ENCODE data around the gene DYNLL1. TPM values are rescaled to one million over a fixed set of nuclear protein-coding genes. Genes with fewer than 3 reads are reported as not detected.

The DYNLL1 gene
- total and polyA plus RNA-seq, 2 donors (not counting 1 experiment from before 2014, with no cell fraction given) = 289 to 616 TPM

GRCh38 chr12:120453060-120453750 lies 42.7 kb upstream of the DYNLL1 start:
- Histone ChIP-seq H3K4me3 (replicated peaks in 1 of 4; ENCODE audit: control extremely low read depth in 1 of 4, insufficient read depth in 1 of 4, low read depth in 3 of 4, low read length in 4 of 4) (no peak overlapping the region), H4K20me1 (ENCODE audit: control insufficient read depth, extremely low read depth, insufficient read depth, low read length) (no peaks in the 10 kb centered on the region), H3K9ac (ENCODE audit: insufficient read depth, low read length) (no peak overlapping the region), H3K36me3 (ENCODE audit: control insufficient read depth, insufficient read depth, low read length) (peaks cover 9% of the 10 kb centered on the region), H3K9me3 (ENCODE audit: control insufficient read depth, insufficient read depth, low read depth, low read length) (no peaks in the 10 kb centered on the region), H3K4me2 (ENCODE audit: extremely low read depth, insufficient read depth, low read length) (no peak overlapping the region), H3K27me3 (ENCODE audit: control insufficient read depth, insufficient read depth, low read length) (no peaks in the 10 kb centered on the region), H2AFZ (ENCODE audit: low read length) (no peak overlapping the region), H3K4me1 (ENCODE audit: control insufficient read depth, extremely low read depth, insufficient read depth, low read length) (no peaks in the 10 kb centered on the region), H3K79me2 (ENCODE audit: control insufficient read depth, insufficient read depth, low read length) (peaks cover 5% of the 10 kb centered on the region), H3K27ac (ENCODE audit: insufficient read depth, low read length) (no peak overlapping the region)
- TF ChIP-seq, protein P1, sequence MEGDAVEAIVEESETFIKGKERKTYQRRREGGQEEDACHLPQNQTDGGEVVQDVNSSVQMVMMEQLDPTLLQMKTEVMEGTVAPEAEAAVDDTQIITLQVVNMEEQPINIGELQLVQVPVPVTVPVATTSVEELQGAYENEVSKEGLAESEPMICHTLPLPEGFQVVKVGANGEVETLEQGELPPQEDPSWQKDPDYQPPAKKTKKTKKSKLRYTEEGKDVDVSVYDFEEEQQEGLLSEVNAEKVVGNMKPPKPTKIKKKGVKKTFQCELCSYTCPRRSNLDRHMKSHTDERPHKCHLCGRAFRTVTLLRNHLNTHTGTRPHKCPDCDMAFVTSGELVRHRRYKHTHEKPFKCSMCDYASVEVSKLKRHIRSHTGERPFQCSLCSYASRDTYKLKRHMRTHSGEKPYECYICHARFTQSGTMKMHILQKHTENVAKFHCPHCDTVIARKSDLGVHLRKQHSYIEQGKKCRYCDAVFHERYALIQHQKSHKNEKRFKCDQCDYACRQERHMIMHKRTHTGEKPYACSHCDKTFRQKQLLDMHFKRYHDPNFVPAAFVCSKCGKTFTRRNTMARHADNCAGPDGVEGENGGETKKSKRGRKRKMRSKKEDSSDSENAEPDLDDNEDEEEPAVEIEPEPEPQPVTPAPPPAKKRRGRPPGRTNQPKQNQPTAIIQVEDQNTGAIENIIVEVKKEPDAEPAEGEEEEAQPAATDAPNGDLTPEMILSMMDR (conservative IDR thresholded peaks at IDR 0.05 in 1 of 2, IDR thresholded peaks at IDR 0.05 in 1 of 2; ENCODE audit: low read depth in 1 of 2, low read length in 2 of 2) = no peak
- TF ChIP-seq EZH2 (IDR thresholded peaks at IDR 0.05; ENCODE audit: low read length, missing control alignments) = no peak
- no peak for DNase-seq (ENCODE audit: low read depth in 2 of 2)

DNA sequence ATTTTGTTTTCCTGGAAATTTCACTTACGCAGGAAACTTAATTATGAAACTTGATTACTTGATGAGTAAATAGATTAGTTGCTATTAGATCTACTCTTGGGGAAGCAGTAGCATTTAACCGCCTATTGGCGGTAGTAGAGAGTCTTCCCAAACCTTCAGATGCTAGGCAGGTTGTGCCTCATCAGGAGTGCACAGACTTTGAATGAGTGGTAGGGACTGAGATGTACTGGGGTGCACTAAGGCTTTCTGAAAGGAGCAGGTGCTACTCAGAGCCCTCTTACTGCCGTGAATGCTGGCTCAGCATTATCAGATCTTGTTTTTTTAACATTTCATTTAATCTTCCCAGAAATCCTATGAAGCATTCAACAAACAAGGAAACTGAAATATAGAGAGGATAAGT lies 41.9 kb upstream of the DYNLL1 start:
- Histone ChIP-seq H4K20me1 (ENCODE audit: control insufficient read depth, extremely low read depth, insufficient read depth, low read length) (no peaks in the 10 kb centered on the region), H2AFZ (ENCODE audit: low read length) (no peak overlapping the region), H3K27ac (ENCODE audit: insufficient read depth, low read length) (no peak overlapping the region), H3K9me3 (ENCODE audit: control insufficient read depth, insufficient read depth, low read depth, low read length) (no peaks in the 10 kb centered on the region), H3K4me1 (ENCODE audit: control insufficient read depth, extremely low read depth, insufficient read depth, low read length) (no peaks in the 10 kb centered on the region), H3K36me3 (ENCODE audit: control insufficient read depth, insufficient read depth, low read length) (peaks cover 8% of the 10 kb centered on the region), H3K4me2 (ENCODE audit: extremely low read depth, insufficient read depth, low read length) (no peak overlapping the region), H3K9ac (ENCODE audit: insufficient read depth, low read length) (no peak overlapping the region), H3K27me3 (ENCODE audit: control insufficient read depth, insufficient read depth, low read length) (no peaks in the 10 kb centered on the region), H3K79me2 (ENCODE audit: control insufficient read depth, insufficient read depth, low read length) (peaks cover 5% of the 10 kb centered on the region), H3K4me3 (replicated peaks in 1 of 4; ENCODE audit: control extremely low read depth in 1 of 4, insufficient read depth in 1 of 4, low read depth in 3 of 4, low read length in 4 of 4) (no peak overlapping the region)
- TF ChIP-seq, protein P1 (conservative IDR thresholded peaks at IDR 0.05 in 1 of 2, IDR thresholded peaks at IDR 0.05 in 1 of 2; ENCODE audit: low read depth in 1 of 2, low read length in 2 of 2) = peak; percentile 43 to 74
- TF ChIP-seq EZH2 (IDR thresholded peaks at IDR 0.05; ENCODE audit: low read length, missing control alignments) = no peak
- peak; percentile 16 to 19 for DNase-seq (ENCODE audit: low read depth in 2 of 2)

- no peak overlapping the region for H2AFZ ChIP-seq (ENCODE audit: low read length)
- H3K27me3 ChIP-seq (ENCODE audit: control insufficient read depth, insufficient read depth, low read length) = no peaks in the 10 kb centered on the region
- DNase-seq (ENCODE audit: low read depth in 2 of 2) = no peak
- no peaks in the 10 kb centered on the region for H3K9me3 ChIP-seq (ENCODE audit: control insufficient read depth, insufficient read depth, low read depth, low read length)
- TF ChIP-seq, protein P1 (conservative IDR thresholded peaks at IDR 0.05 in 1 of 2, IDR thresholded peaks at IDR 0.05 in 1 of 2; ENCODE audit: low read depth in 1 of 2, low read length in 2 of 2) = no peak
- no peak for TF ChIP-seq EZH2 (IDR thresholded peaks at IDR 0.05; ENCODE audit: low read length, missing control alignments)
- no peak overlapping the region for H3K4me2 ChIP-seq (ENCODE audit: extremely low read depth, insufficient read depth, low read length)
- H3K36me3 ChIP-seq (ENCODE audit: control insufficient read depth, insufficient read depth, low read length) = peaks cover 6% of the 10 kb centered on the region
- H3K4me3 ChIP-seq (replicated peaks in 1 of 4; ENCODE audit: control extremely low read depth in 1 of 4, insufficient read depth in 1 of 4, low read depth in 3 of 4, low read length in 4 of 4) = no peak overlapping the region
- H3K27ac ChIP-seq (ENCODE audit: insufficient read depth, low read length) = no peak overlapping the region
- no peaks in the 10 kb centered on the region for H3K79me2 ChIP-seq (ENCODE audit: control insufficient read depth, insufficient read depth, low read length)
- H3K9ac ChIP-seq (ENCODE audit: insufficient read depth, low read length) = no peak overlapping the region
- no peaks in the 10 kb centered on the region for H4K20me1 ChIP-seq (ENCODE audit: control insufficient read depth, extremely low read depth, insufficient read depth, low read length)
- H3K4me1 ChIP-seq (ENCODE audit: control insufficient read depth, extremely low read depth, insufficient read depth, low read length) = no peaks in the 10 kb centered on the region
Observed at GRCh38 chr12:120455302-120455701, 40.6 kb upstream of the DYNLL1 start.

All from fibroblast of lung (primary cell).